Tibial nerve (tissue), 4 donors: ENCODE results near the gene PRDM10.

Source experiments
- EP300 ChIP-seq, 2 donors: sonication (generic); formaldehyde crosslinking; IDR thresholded peaks; one replicate each; pipeline ENCODE4 v1.6.1; 2017; ENCODE audit warnings: antibody characterized with exemption in 2 of 2, mild to moderate bottlenecking in 1 of 2
- POLR2A ChIP-seq, 2 donors: fragments of 450-650 bp; IDR thresholded peaks; one replicate each; pipeline ENCODE4 v1.6.1; 2017; ENCODE audit warnings: antibody characterized with exemption in 2 of 2, mild to moderate bottlenecking in 2 of 2, moderate library complexity in 2 of 2
- TF ChIP-seq, protein P1 (sequence below), 5 experiments: fragments of 200-600 bp in 3 of 5; fragments of 450-650 bp in 2 of 5; sonication (generic) in 3 of 5; IDR thresholded peaks; one replicate each; pipeline ENCODE4 v1.5.1; 2016 to 2019; ENCODE audit warnings: antibody characterized with exemption in 5 of 5, mild to moderate bottlenecking in 3 of 5, moderate library complexity in 2 of 5

GRCh38 chr11:129866311-129866710 lies 136.3 kb downstream of the PRDM10 start:
- TF ChIP-seq, protein P1, sequence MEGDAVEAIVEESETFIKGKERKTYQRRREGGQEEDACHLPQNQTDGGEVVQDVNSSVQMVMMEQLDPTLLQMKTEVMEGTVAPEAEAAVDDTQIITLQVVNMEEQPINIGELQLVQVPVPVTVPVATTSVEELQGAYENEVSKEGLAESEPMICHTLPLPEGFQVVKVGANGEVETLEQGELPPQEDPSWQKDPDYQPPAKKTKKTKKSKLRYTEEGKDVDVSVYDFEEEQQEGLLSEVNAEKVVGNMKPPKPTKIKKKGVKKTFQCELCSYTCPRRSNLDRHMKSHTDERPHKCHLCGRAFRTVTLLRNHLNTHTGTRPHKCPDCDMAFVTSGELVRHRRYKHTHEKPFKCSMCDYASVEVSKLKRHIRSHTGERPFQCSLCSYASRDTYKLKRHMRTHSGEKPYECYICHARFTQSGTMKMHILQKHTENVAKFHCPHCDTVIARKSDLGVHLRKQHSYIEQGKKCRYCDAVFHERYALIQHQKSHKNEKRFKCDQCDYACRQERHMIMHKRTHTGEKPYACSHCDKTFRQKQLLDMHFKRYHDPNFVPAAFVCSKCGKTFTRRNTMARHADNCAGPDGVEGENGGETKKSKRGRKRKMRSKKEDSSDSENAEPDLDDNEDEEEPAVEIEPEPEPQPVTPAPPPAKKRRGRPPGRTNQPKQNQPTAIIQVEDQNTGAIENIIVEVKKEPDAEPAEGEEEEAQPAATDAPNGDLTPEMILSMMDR (IDR thresholded peaks at IDR 0.05), result no peak
- TF ChIP-seq POLR2A (IDR thresholded peaks at IDR 0.05) (no peak), EP300 (IDR thresholded peaks at IDR 0.05) (no peak)
